K562 (cell line): ENCODE data around the gene ADCY4. TPM values are rescaled to one million over a fixed set of nuclear protein-coding genes. Genes with fewer than 3 reads are reported as not detected.

Experiments used
- NONO ChIP-seq, 2 experiments: fragments of 200-400 bp in 1 of 2; fragments of 450-650 bp in 1 of 2; formaldehyde crosslinking in 1 of 2; IDR thresholded peaks; 2 replicates each; pipeline ENCODE4 v1.6.1; 2017; ENCODE audit warnings: low read depth in 2 of 2, mild to moderate bottlenecking in 2 of 2, moderate library complexity in 2 of 2, low read length in 1 of 2
- RBM22 ChIP-seq: fragments of 200-400 bp; formaldehyde crosslinking; IDR thresholded peaks from 2 replicates; pipeline ENCODE4 v1.6.1; 2018; ENCODE audit warnings: low read length, low read depth; ENCODE audit not compliant: poor library complexity, severe bottlenecking
- SPI1 ChIP-seq: IDR thresholded peaks from 2 replicates; pipeline ENCODE4 v1.6.1; 2011; ENCODE audit warnings: low read depth, low read length, control low read depth, borderline replicate concordance
- ZNF311 ChIP-seq: fragments of 250-450 bp; sonication (Bioruptor Pico); IDR thresholded peaks from 2 replicates; pipeline ENCODE4 v1.4.0; 2020; ENCODE audit warnings: mild to moderate bottlenecking, moderate library complexity
- ZNF324 ChIP-seq: fragments of 250-450 bp; sonication (Bioruptor Pico); IDR thresholded peaks from 2 replicates; pipeline ENCODE4 v1.4.0; 2020; ENCODE audit warnings: mild to moderate bottlenecking
- ZNF384 ChIP-seq: IDR thresholded peaks from 2 replicates; pipeline ENCODE4 v1.6.1; 2012; ENCODE audit warnings: low read depth, low read length, improper control_type of control experiment
- ZNF77 ChIP-seq: fragments of 250-450 bp; sonication (Bioruptor Pico); IDR thresholded peaks from 2 replicates; pipeline ENCODE4 v1.5.0; 2020
- polyA plus RNA-seq, 8 experiments: library from polyadenylated mRNA; depleted of rRNA in 4 of 8; stranded (reverse) in 5 of 8; unstranded in 3 of 8; fragments of >200 nt; fragmentation: Nextera tagmentation in 2 of 8; fragmentation: Illumina TruSeq in 1 of 8; extraction: Ambion mirVana in 2 of 8; extraction: Trizol in 1 of 8; gene quantifications; 2 replicates each; pipeline versions ENCODE4 v1.2.1 to v1.2.3, GENCODE V29; 2011 to 2014; ENCODE audit warnings: inconsistent platforms in 1 of 8, missing spikeins in 1 of 8
- total RNA-seq, 7 experiments: library from RNA; depleted of rRNA in 6 of 7; stranded (reverse); fragments of >200 nt in 6 of 7; fragmentation: Illumina TruSeq in 2 of 7; extraction: Trizol in 2 of 7; gene quantifications; 2 replicates each; pipeline versions ENCODE4 v1.2.1 to v1.2.3, GENCODE V29; 2011 to 2021; ENCODE audit warnings: low replicate concordance in 1 of 7
- TF ChIP-seq, protein P1 (sequence below), 2 experiments: fragments of 450-650 bp; formaldehyde crosslinking in 1 of 2; IDR thresholded peaks; 2 replicates each; pipeline versions ENCODE4 v1.4.0 to v1.6.1; 2014 to 2020; ENCODE audit warnings: mild to moderate bottlenecking in 2 of 2, borderline replicate concordance in 1 of 2, low read depth in 1 of 2
- TF ChIP-seq, protein P2 (sequence below): sonication (generic); formaldehyde crosslinking; IDR thresholded peaks from 2 replicates; pipeline ENCODE4 v1.8.1; 2022; ENCODE audit warnings: missing genetic modification reagents
- TF ChIP-seq, protein P3 (sequence below): fragments of 250-450 bp; sonication (Bioruptor Pico); IDR thresholded peaks from 2 replicates; pipeline ENCODE4 v1.8.0; 2022; ENCODE audit warnings: inconsistent platforms, mild to moderate bottlenecking, moderate library complexity, borderline replicate concordance
- TF ChIP-seq, protein P4 (sequence below), 3 experiments: fragments of 200-800 bp in 1 of 3; sonication (Bioruptor generic) in 1 of 3; sonication (generic) in 1 of 3; formaldehyde crosslinking in 1 of 3; IDR thresholded peaks; 2 replicates each; pipeline versions ENCODE4 v1.6.1 to v1.8.0; 2016 to 2022; ENCODE audit warnings: mild to moderate bottlenecking in 2 of 3, missing compliant biosample characterization in 2 of 3, missing genetic modification characterization in 2 of 3, missing genetic modification reagents in 1 of 3
- TF ChIP-seq, protein P5 (sequence below): fragments of 250-450 bp; sonication (Bioruptor Pico); IDR thresholded peaks from 2 replicates; pipeline ENCODE4 v1.8.0; 2021; ENCODE audit warnings: borderline replicate concordance, mild to moderate bottlenecking, moderate library complexity; ENCODE audit not compliant: poor library complexity, severe bottlenecking

ADCY4 gene
- total and polyA plus RNA-seq, 9 of the 15 experiments (the other 6 are each of a cell fraction or from before 2014, with no cell fraction given) = 0.04 to 0.31 (median 0.15) TPM; not detected in 2

DNA sequence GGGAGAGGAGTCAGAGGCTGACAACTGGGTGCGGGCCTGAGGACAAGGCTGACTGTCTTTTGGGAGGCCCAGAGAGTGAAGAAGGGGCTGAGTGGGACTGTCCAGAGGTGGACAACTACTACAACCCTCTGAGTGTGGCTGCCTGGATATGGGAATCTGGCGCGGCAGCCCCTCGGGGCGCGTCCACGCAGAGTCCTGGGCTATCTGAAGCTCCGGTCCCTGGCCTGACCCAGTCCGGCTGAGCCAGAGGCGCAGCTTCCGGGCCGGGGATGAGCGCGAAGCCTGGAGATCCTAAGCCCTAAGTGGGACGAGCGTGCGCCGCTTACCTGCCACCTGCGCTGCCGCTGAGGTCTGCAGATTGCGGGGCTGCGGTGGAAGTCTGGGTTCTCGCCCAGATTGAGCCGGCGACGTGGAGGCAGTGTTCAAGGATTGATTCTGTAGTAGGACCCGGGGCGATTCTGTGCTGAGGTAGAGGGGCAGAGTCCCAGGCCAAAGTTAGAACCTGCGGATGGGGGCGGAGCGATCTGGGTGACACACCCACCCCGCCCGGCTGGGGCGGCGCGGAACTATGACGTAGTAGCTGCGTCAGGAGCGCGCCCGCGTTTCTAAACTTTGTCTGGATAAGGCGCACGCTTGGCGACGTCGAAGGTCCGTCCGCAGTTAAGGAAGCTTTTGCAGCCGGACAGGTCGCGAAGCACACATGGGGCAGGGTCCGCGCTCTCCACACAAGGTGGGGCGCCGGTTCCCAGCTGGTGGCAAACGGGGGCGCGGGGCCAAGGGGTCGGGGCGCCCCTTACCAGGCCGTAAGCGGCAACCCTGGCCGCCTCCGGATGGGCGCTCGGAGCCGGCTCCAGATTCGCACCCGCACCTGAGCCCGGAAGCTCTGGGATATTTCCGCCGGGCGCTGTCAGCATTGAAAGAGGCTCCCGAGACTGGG is 35.3 kb downstream of the ADCY4 start, which contains the start of the genes DHRS1 and NOP9 (continued):
- TF ChIP-seq SPI1 = no peak
- TF ChIP-seq ZNF77 (CRISPR knock-in tag) = no peak
- no peak for TF ChIP-seq ZNF311 (CRISPR knock-in tag)
- TF ChIP-seq NONO (IDR thresholded peaks at IDR 0.05; ENCODE audit: low read depth in 2 of 2, low read length in 1 of 2) = no peak
- no peak for TF ChIP-seq RBM22
- TF ChIP-seq ZNF324 (CRISPR knock-in tag) = no peak
- TF ChIP-seq, protein P1, sequence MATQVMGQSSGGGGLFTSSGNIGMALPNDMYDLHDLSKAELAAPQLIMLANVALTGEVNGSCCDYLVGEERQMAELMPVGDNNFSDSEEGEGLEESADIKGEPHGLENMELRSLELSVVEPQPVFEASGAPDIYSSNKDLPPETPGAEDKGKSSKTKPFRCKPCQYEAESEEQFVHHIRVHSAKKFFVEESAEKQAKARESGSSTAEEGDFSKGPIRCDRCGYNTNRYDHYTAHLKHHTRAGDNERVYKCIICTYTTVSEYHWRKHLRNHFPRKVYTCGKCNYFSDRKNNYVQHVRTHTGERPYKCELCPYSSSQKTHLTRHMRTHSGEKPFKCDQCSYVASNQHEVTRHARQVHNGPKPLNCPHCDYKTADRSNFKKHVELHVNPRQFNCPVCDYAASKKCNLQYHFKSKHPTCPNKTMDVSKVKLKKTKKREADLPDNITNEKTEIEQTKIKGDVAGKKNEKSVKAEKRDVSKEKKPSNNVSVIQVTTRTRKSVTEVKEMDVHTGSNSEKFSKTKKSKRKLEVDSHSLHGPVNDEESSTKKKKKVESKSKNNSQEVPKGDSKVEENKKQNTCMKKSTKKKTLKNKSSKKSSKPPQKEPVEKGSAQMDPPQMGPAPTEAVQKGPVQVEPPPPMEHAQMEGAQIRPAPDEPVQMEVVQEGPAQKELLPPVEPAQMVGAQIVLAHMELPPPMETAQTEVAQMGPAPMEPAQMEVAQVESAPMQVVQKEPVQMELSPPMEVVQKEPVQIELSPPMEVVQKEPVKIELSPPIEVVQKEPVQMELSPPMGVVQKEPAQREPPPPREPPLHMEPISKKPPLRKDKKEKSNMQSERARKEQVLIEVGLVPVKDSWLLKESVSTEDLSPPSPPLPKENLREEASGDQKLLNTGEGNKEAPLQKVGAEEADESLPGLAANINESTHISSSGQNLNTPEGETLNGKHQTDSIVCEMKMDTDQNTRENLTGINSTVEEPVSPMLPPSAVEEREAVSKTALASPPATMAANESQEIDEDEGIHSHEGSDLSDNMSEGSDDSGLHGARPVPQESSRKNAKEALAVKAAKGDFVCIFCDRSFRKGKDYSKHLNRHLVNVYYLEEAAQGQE (IDR thresholded peaks at IDR 0.05; ENCODE audit: borderline replicate concordance) = no peak
- TF ChIP-seq, protein P1 (CRISPR knock-in tag; IDR thresholded peaks at IDR 0.05; ENCODE audit: low read depth) = no peak
- TF ChIP-seq, protein P2, sequence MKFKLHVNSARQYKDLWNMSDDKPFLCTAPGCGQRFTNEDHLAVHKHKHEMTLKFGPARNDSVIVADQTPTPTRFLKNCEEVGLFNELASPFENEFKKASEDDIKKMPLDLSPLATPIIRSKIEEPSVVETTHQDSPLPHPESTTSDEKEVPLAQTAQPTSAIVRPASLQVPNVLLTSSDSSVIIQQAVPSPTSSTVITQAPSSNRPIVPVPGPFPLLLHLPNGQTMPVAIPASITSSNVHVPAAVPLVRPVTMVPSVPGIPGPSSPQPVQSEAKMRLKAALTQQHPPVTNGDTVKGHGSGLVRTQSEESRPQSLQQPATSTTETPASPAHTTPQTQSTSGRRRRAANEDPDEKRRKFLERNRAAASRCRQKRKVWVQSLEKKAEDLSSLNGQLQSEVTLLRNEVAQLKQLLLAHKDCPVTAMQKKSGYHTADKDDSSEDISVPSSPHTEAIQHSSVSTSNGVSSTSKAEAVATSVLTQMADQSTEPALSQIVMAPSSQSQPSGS (CRISPR knock-in tag) = no peak
- TF ChIP-seq, protein P3, sequence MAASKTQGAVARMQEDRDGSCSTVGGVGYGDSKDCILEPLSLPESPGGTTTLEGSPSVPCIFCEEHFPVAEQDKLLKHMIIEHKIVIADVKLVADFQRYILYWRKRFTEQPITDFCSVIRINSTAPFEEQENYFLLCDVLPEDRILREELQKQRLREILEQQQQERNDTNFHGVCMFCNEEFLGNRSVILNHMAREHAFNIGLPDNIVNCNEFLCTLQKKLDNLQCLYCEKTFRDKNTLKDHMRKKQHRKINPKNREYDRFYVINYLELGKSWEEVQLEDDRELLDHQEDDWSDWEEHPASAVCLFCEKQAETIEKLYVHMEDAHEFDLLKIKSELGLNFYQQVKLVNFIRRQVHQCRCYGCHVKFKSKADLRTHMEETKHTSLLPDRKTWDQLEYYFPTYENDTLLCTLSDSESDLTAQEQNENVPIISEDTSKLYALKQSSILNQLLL (CRISPR knock-in tag) = no peak
- TF ChIP-seq, protein P4, sequence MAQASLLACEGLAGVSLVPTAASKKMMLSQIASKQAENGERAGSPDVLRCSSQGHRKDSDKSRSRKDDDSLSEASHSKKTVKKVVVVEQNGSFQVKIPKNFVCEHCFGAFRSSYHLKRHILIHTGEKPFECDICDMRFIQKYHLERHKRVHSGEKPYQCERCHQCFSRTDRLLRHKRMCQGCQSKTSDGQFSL (CRISPR knock-in tag; IDR thresholded peaks at IDR 0.05) = no peak
- TF ChIP-seq, protein P4 (tag; IDR thresholded peaks at IDR 0.05) = no peak
- no peak for TF ChIP-seq ZNF384
- TF ChIP-seq, protein P5, sequence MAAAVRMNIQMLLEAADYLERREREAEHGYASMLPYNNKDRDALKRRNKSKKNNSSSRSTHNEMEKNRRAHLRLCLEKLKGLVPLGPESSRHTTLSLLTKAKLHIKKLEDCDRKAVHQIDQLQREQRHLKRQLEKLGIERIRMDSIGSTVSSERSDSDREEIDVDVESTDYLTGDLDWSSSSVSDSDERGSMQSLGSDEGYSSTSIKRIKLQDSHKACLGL (CRISPR knock-in tag) = no peak
